Stomach (tissue), 9 donors: ENCODE data around the gene RHOT2. TPM values are rescaled to one million over a fixed set of nuclear protein-coding genes. Genes with fewer than 3 reads are reported as not detected.

Experiments
- DNase-seq, 2 donors: peaks; one replicate each; pipeline versions ENCODE4 v3.0.0 to v3.0.0-alpha.2; 2013 to 2019
- H3K27ac ChIP-seq, 5 donors: fragments of 200-600 bp in 4 of 5; sonication (generic) in 4 of 5; one replicate each; pipeline ENCODE4 v1.5.1; 2013 to 2019; ENCODE audit warnings: mild to moderate bottlenecking in 1 of 5, moderate library complexity in 1 of 5
- H3K27me3 ChIP-seq, 3 donors: fragments of 200-600 bp; sonication (generic); one replicate each; pipeline ENCODE4 v1.5.1; 2017 to 2019; ENCODE audit warnings: mixed run types in 1 of 3
- H3K36me3 ChIP-seq, 4 donors: fragments of 200-600 bp; sonication (generic); 1 replicate in 3 of 4; 2 replicates in 1 of 4; pipeline ENCODE4 v1.5.1; 2016 to 2019
- H3K4me1 ChIP-seq, 4 donors: fragments of 200-600 bp; sonication (generic); one replicate each; pipeline ENCODE4 v1.5.1; 2016 to 2019
- H3K4me3 ChIP-seq, 4 donors: fragments of 200-600 bp; sonication (generic) in 3 of 4; one replicate each; pipeline ENCODE4 v1.5.1; 2016 to 2019; ENCODE audit warnings: mild to moderate bottlenecking in 1 of 4
- H3K9me3 ChIP-seq, 4 donors: fragments of 200-600 bp; sonication (generic); one replicate each; pipeline ENCODE4 v1.5.1; 2016 to 2019
- EP300 ChIP-seq: sonication (generic); formaldehyde crosslinking; IDR thresholded peaks from one replicate; pipeline ENCODE4 v1.6.1; 2017; ENCODE audit warnings: antibody characterized with exemption
- POLR2A ChIP-seq, 4 donors: fragments of 450-650 bp; IDR thresholded peaks; one replicate each; pipeline ENCODE4 v1.6.1; 2016; ENCODE audit warnings: antibody characterized with exemption in 4 of 4, control low read depth in 2 of 4, mild to moderate bottlenecking in 1 of 4, moderate library complexity in 1 of 4
- POLR2AphosphoS5 ChIP-seq, 3 donors: sonication (generic); formaldehyde crosslinking; IDR thresholded peaks; one replicate each; pipeline ENCODE4 v1.6.1; 2016; ENCODE audit warnings: antibody characterized with exemption in 3 of 3
- WGBS, 5 donors: extraction: QIAGEN DNeasy Blood & Tissue Kit in 3 of 5; methylation state at CpG; one replicate each; pipeline versions ENCODE4 v1.1.5 to v1.1.7; 2013 to 2018; 5-methylcytosine and 5-hydroxymethylcytosine counted together
- intact Hi-C: fragments of 100-400 bp; cut with DNase I; formaldehyde crosslinking; loops from one replicate; pipeline ENCODE4 v1.15.1; 2023; ENCODE audit warnings: low total_unique reads
- polyA plus RNA-seq, 3 donors: library from polyadenylated mRNA; stranded (reverse); fragments of 200-250 nt; gene quantifications; one replicate each; pipeline ENCODE4 v1.2.3, GENCODE V29; 2013
- total RNA-seq, 5 donors: library from RNA; depleted of rRNA; stranded (reverse); fragments of >200 nt; gene quantifications; one replicate each; pipeline versions ENCODE4 v1.1.0 to v1.2.3, GENCODE V29; 2014 to 2016
- TF ChIP-seq, protein P1 (sequence below), 7 experiments: fragments of 450-650 bp in 4 of 7; fragments of 200-600 bp in 3 of 7; sonication (generic) in 3 of 7; IDR thresholded peaks; one replicate each; pipeline ENCODE4 v1.5.1; 2016 to 2019; ENCODE audit warnings: antibody characterized with exemption in 7 of 7, control low read depth in 2 of 7, mild to moderate bottlenecking in 1 of 7
- donor health status: healthy with polysubstance abuse.
- donor health status: Bipolar disorder and iron deficiency.
- donor health status: healthy.

The RHOT2 gene
- total and polyA plus RNA-seq, 8 donors: 41.5 to 574 (median 117) TPM

DNA sequence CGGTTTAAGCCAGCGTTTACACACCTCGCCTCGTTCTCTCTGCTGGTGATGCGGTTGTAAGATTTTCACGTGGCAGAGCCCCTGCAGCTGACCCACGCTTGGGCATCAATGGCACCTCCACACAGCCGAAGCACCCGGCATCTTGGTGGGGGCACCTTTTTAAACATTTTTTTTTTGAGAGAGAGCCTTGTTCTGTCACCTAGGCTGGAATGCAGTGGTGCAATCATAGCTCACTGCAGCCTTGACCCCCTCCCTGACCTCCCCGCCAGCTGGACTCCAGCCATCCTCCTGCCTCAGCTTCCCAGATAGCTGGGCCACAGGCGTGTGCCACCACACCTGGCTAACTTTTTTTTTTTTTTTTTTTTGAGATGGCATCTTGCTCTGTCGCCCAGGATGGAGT lies 13.9 kb upstream of the RHOT2 start:
- H3K27me3 ChIP-seq: no peaks in the 10 kb centered on the region
- DNase-seq: no peak
- no peak overlapping the region for H3K27ac ChIP-seq
- TF ChIP-seq POLR2AphosphoS5 (IDR thresholded peaks at IDR 0.05): no peak
- TF ChIP-seq, protein P1, sequence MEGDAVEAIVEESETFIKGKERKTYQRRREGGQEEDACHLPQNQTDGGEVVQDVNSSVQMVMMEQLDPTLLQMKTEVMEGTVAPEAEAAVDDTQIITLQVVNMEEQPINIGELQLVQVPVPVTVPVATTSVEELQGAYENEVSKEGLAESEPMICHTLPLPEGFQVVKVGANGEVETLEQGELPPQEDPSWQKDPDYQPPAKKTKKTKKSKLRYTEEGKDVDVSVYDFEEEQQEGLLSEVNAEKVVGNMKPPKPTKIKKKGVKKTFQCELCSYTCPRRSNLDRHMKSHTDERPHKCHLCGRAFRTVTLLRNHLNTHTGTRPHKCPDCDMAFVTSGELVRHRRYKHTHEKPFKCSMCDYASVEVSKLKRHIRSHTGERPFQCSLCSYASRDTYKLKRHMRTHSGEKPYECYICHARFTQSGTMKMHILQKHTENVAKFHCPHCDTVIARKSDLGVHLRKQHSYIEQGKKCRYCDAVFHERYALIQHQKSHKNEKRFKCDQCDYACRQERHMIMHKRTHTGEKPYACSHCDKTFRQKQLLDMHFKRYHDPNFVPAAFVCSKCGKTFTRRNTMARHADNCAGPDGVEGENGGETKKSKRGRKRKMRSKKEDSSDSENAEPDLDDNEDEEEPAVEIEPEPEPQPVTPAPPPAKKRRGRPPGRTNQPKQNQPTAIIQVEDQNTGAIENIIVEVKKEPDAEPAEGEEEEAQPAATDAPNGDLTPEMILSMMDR (IDR thresholded peaks at IDR 0.05): no peak
- TF ChIP-seq POLR2A (IDR thresholded peaks at IDR 0.05): no peak
- no peak for TF ChIP-seq EP300
- no peak overlapping the region for H3K4me3 ChIP-seq
- no peaks in the 10 kb centered on the region for H3K9me3 ChIP-seq
- intact Hi-C loops: loop anchor here (10.0 kb wide), 1 partner anchor 79 kb away; no protein-coding TSS in a partner anchor
- peaks cover 13 to 21% (median 19%) of the 10 kb centered on the region in 4 donors for H3K4me1 ChIP-seq
- peaks cover 7 to 73% (median 64%) of the 10 kb centered on the region in 4 donors for H3K36me3 ChIP-seq
- WGBS, 5 donors: 86 to 93% (median 90%) methylated on average over 12 of the region's 12 CpGs

DNA sequence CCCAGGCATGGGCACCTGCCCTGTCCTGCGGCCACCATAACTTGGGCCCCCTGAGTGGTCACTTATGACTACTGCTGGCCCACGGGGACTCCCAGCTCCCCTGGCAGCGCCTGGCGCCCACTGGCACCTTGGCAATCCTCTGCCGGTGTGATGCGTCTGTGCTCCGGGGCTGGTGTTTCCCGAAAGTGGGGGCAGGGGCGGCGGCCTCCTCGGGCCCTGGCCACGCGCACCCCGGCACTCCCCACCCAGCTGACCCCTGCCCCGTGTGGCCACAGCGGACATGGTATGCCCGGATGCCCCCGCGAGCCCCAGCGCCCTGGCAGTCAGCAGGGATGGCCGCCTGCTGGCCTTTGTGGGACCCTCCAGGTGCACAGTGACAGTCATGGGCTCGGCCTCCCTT lies 10.4 kb upstream of the RHOT2 start:
- no peak for DNase-seq
- H3K27me3 ChIP-seq: no peaks in the 10 kb centered on the region
- peaks cover 14 to 26% (median 19%) of the 10 kb centered on the region in 4 donors for H3K4me1 ChIP-seq
- H3K27ac ChIP-seq: no peak overlapping the region
- intact Hi-C loops: loop anchor here (10.0 kb wide), 1 partner anchor 83 kb away; no protein-coding TSS in a partner anchor
- H3K4me3 ChIP-seq: no peak overlapping the region
- peaks cover 7 to 67% (median 55%) of the 10 kb centered on the region in 4 donors for H3K36me3 ChIP-seq
- WGBS, 5 donors: 92 to 98% (median 95%) methylated on average over 8 to 22 of the region's 22 CpGs
- TF ChIP-seq POLR2A (IDR thresholded peaks at IDR 0.05): no peak
- TF ChIP-seq, protein P1 (IDR thresholded peaks at IDR 0.05): no peak
- no peak for TF ChIP-seq POLR2AphosphoS5 (IDR thresholded peaks at IDR 0.05)
- no peak for TF ChIP-seq EP300
- H3K9me3 ChIP-seq: no peaks in the 10 kb centered on the region

DNA sequence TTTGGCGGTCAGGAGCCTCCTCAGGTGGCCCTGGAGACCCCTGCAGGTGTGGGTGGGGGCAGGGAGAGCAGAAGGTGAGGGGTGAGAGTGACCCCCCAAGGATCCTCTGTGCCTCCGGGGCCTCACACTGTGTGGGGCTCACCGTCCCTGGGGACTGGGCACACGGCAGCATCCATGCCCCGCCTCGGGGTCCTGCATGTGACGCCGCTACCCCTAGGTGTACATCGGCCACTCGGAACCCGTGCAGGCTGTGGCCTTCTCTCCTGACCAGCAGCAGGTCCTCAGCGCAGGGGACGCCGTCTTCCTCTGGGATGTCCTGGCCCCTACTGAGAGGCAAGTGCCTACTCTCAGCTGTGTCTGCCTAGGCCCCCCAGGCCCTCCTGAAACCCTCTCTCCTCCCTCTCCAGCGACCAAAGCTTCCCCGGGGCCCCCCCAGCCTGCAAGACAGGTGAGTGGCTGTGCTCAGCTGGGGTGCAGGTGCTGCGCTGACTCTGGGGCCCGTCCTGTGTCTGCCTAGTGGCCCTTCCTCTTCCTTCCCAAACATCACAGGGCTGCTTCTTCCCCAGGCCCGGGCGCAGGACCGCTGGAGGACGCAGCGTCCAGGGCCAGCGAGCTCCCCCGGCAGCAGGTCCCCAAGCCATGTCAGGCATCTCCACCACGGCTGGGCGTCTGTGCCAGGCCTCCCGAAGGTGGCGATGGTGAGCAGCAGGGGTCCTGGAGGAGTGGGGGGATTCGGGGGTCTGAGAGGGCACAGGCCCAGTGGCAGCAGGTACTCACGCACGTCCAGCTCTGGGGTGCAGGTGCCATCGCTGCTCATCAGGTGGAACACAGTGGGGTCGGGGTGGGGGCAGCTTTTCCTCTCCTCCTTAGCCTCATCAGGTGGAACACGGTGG lies 9.0 kb upstream of the RHOT2 start:
- Histone ChIP-seq H3K36me3 (peaks cover 7 to 52% (median 44%) of the 10 kb centered on the region in 4 donors), H3K4me1 (peaks cover 14 to 26% (median 19%) of the 10 kb centered on the region in 4 donors), H3K27me3 (no peaks in the 10 kb centered on the region), H3K27ac (no peak overlapping the region), H3K4me3 (no peak overlapping the region), H3K9me3 (no peaks in the 10 kb centered on the region)
- 89 to 100% (median 92%) methylated on average over 2 to 35 of the region's 35 CpGs for WGBS, 5 donors
- no peak for TF ChIP-seq POLR2AphosphoS5 (IDR thresholded peaks at IDR 0.05)
- TF ChIP-seq, protein P1 (IDR thresholded peaks at IDR 0.05): no peak
- no peak for TF ChIP-seq POLR2A (IDR thresholded peaks at IDR 0.05)
- no peak for TF ChIP-seq EP300
- DNase-seq: no peak
- intact Hi-C loops: loop anchor here (10.0 kb wide), 1 partner anchor 84 kb away; no protein-coding TSS in a partner anchor

DNA sequence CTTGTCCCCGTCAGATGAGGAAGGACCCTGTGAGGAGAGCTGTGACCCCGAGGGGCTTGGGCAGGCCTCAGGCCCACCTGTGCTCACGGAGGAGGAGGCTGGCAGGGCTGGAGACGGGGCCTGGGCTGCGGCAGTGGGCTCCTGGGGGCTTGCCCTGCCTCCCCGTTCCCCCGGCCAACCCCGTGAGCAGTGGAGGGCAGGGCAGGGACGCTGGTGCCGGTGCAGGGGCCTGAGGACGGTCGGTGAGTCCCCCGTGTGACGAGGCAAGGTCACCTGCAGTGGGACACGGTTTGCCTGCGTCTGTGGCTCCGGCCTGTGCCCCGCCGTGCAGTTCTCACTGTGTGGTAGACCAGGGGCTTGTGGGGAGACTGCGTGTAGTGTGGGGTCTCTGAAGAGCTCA lies 8.3 kb upstream of the RHOT2 start:
- peaks cover 7 to 50% (median 41%) of the 10 kb centered on the region in 4 donors for H3K36me3 ChIP-seq
- peaks cover 14 to 26% (median 19%) of the 10 kb centered on the region in 4 donors for H3K4me1 ChIP-seq
- intact Hi-C loops: loop anchor here (10.0 kb wide), 1 partner anchor 85 kb away; no protein-coding TSS in a partner anchor
- H3K9me3 ChIP-seq: no peaks in the 10 kb centered on the region
- DNase-seq: no peak
- no peak for TF ChIP-seq POLR2A (IDR thresholded peaks at IDR 0.05)
- TF ChIP-seq, protein P1 (IDR thresholded peaks at IDR 0.05): no peak
- no peak for TF ChIP-seq EP300
- TF ChIP-seq POLR2AphosphoS5 (IDR thresholded peaks at IDR 0.05): no peak
- H3K27ac ChIP-seq: peak overlapping the region in 2 of 5 donors; percentile 68 to 83
- H3K4me3 ChIP-seq: no peak overlapping the region
- WGBS, 5 donors: 80 to 92% (median 86%) methylated on average over 3 to 20 of the region's 20 CpGs
- H3K27me3 ChIP-seq: no peaks in the 10 kb centered on the region
